HG03571 (cell line): ENCODE data around the gene PPP1R18.
A peak's percentile ranks its signal among the peaks of the same experiment; 100 is the strongest.

ENCODE experiments used
- ATAC-seq: cut with Tn5 transposase; IDR thresholded peaks from one replicate; pipeline ENCODE4 v1.9.1; 2021; ENCODE audit not compliant: unreplicated experiment

Gene PPP1R18

GRCh38 chr6:30689985-30690384 is 3.5 kb upstream of the PPP1R18 start:
- no peak for ATAC-seq

GRCh38 chr6:30689022-30689865 is 2.8 kb upstream of the PPP1R18 start:
- ATAC-seq, result no peak

- no peak for ATAC-seq
Measured at GRCh38 chr6:30688569-30688968, 2.1 kb upstream of the PPP1R18 start.

GRCh38 chr6:30687659-30688431 is 1.4 kb upstream of the PPP1R18 start:
- no peak for ATAC-seq

- ATAC-seq, result peak; percentile 46
Measured at GRCh38 chr6:30686908-30687658, 638 bp upstream of the PPP1R18 start.

- no peak for ATAC-seq
Measured at GRCh38 chr6:30685157-30686008, 1.1 kb downstream of the PPP1R18 start.

- no peak for ATAC-seq
Measured at GRCh38 chr6:30684386-30685156, 1.9 kb downstream of the PPP1R18 start.

- ATAC-seq, result no peak
Measured at GRCh38 chr6:30683980-30684338, 2.5 kb downstream of the PPP1R18 start.

- ATAC-seq, result no peak
Measured at GRCh38 chr6:30683183-30683979, 3.1 kb downstream of the PPP1R18 start.

GRCh38 chr6:30682143-30683117 is 4.0 kb downstream of the PPP1R18 start:
- peak; percentile 34 for ATAC-seq

- no peak for ATAC-seq
Measured at GRCh38 chr6:30681766-30682142, 4.7 kb downstream of the PPP1R18 start.

- no peak for ATAC-seq
Measured at GRCh38 chr6:30679765-30680535, 6.5 kb downstream of the PPP1R18 start.

GRCh38 chr6:30678964-30679726 is 7.3 kb downstream of the PPP1R18 start:
- ATAC-seq, result no peak

- no peak for ATAC-seq
Measured at GRCh38 chr6:30676660-30677285, 9.7 kb downstream of the PPP1R18 start.

- peak; percentile 51 for ATAC-seq
Measured at GRCh38 chr6:30672445-30673253, 13.8 kb downstream of the PPP1R18 start, which contains the start of gene DHX16. Gene DHX16 (minus strand): TSS chr6:30673006. CDS start chr6:30672841, 165 bp downstream.
